HEK293 (cell line): ENCODE measurements around the gene KRI1.

Source experiments
- YY1 ChIP-seq: fragments of 450-650 bp; formaldehyde crosslinking; IDR thresholded peaks from 2 replicates; pipeline ENCODE4 v1.5.1; 2018; ENCODE audit warnings: missing biosample characterization, missing genetic modification characterization
- ZNF10 ChIP-seq: fragments of 450-650 bp; formaldehyde crosslinking; IDR thresholded peaks from 2 replicates; pipeline ENCODE4 v1.5.1; 2017; ENCODE audit warnings: missing biosample characterization, missing genetic modification characterization
- ZNF133 ChIP-seq: fragments of 450-650 bp; formaldehyde crosslinking; IDR thresholded peaks from 2 replicates; pipeline ENCODE4 v1.5.1; 2016; ENCODE audit warnings: missing biosample characterization, missing genetic modification characterization
- ZNF302 ChIP-seq: fragments of 450-650 bp; formaldehyde crosslinking; IDR thresholded peaks from 2 replicates; pipeline ENCODE4 v1.5.1; 2016; ENCODE audit warnings: missing biosample characterization, missing genetic modification characterization, low read depth
- ZNF394 ChIP-seq: fragments of 450-650 bp; formaldehyde crosslinking; IDR thresholded peaks from 2 replicates; pipeline ENCODE4 v1.5.1; 2016; ENCODE audit warnings: missing biosample characterization, missing genetic modification characterization, mild to moderate bottlenecking, moderate library complexity, borderline replicate concordance
- ZNF398 ChIP-seq: fragments of 450-650 bp; formaldehyde crosslinking; IDR thresholded peaks from 2 replicates; pipeline ENCODE4 v1.5.1; 2017; ENCODE audit warnings: missing biosample characterization, missing genetic modification characterization
- ZNF549 ChIP-seq: fragments of 450-650 bp; IDR thresholded peaks from 2 replicates; pipeline ENCODE4 v1.5.1; 2018; ENCODE audit warnings: missing biosample characterization, missing genetic modification characterization, mild to moderate bottlenecking, inconsistent platforms, moderate library complexity
- ZNF571 ChIP-seq: fragments of 450-650 bp; formaldehyde crosslinking; IDR thresholded peaks from 2 replicates; pipeline ENCODE4 v1.5.0; 2017; ENCODE audit warnings: missing biosample characterization, missing genetic modification characterization
- ZNF747 ChIP-seq: fragments of 450-650 bp; formaldehyde crosslinking; IDR thresholded peaks from 2 replicates; pipeline ENCODE4 v1.5.1; 2016; ENCODE audit warnings: missing biosample characterization, missing genetic modification characterization
- TF ChIP-seq, protein P1 (sequence below): fragments of 450-650 bp; formaldehyde crosslinking; IDR thresholded peaks from 2 replicates; pipeline ENCODE4 v1.5.1; 2016; ENCODE audit warnings: missing biosample characterization, missing genetic modification characterization
- TF ChIP-seq, protein P2 (sequence below): fragments of 450-650 bp; formaldehyde crosslinking; IDR thresholded peaks from 2 replicates; pipeline ENCODE4 v1.5.1; 2016; ENCODE audit warnings: missing biosample characterization, missing genetic modification characterization
- TF ChIP-seq, protein P3 (sequence below): fragments of 450-650 bp; formaldehyde crosslinking; IDR thresholded peaks from 2 replicates; pipeline ENCODE4 v1.5.1; 2016; ENCODE audit warnings: missing biosample characterization, missing genetic modification characterization

- TF ChIP-seq, protein P1, sequence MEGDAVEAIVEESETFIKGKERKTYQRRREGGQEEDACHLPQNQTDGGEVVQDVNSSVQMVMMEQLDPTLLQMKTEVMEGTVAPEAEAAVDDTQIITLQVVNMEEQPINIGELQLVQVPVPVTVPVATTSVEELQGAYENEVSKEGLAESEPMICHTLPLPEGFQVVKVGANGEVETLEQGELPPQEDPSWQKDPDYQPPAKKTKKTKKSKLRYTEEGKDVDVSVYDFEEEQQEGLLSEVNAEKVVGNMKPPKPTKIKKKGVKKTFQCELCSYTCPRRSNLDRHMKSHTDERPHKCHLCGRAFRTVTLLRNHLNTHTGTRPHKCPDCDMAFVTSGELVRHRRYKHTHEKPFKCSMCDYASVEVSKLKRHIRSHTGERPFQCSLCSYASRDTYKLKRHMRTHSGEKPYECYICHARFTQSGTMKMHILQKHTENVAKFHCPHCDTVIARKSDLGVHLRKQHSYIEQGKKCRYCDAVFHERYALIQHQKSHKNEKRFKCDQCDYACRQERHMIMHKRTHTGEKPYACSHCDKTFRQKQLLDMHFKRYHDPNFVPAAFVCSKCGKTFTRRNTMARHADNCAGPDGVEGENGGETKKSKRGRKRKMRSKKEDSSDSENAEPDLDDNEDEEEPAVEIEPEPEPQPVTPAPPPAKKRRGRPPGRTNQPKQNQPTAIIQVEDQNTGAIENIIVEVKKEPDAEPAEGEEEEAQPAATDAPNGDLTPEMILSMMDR (tag by site-specific recombination), result no peak; the same call in 1 of the 2 replicates
- no peak for TF ChIP-seq ZNF302 (tag by site-specific recombination)
- peak; percentile 74; the same call in 1 of the 2 replicates for TF ChIP-seq ZNF10 (tag by site-specific recombination)
- TF ChIP-seq ZNF133 (tag by site-specific recombination), result no peak
- TF ChIP-seq, protein P2, sequence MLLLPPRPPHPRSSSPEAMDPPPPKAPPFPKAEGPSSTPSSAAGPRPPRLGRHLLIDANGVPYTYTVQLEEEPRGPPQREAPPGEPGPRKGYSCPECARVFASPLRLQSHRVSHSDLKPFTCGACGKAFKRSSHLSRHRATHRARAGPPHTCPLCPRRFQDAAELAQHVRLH, result peak; percentile 51; the same call in 1 of the 2 replicates
- TF ChIP-seq ZNF571 (tag by site-specific recombination), result no peak
- TF ChIP-seq, protein P3, sequence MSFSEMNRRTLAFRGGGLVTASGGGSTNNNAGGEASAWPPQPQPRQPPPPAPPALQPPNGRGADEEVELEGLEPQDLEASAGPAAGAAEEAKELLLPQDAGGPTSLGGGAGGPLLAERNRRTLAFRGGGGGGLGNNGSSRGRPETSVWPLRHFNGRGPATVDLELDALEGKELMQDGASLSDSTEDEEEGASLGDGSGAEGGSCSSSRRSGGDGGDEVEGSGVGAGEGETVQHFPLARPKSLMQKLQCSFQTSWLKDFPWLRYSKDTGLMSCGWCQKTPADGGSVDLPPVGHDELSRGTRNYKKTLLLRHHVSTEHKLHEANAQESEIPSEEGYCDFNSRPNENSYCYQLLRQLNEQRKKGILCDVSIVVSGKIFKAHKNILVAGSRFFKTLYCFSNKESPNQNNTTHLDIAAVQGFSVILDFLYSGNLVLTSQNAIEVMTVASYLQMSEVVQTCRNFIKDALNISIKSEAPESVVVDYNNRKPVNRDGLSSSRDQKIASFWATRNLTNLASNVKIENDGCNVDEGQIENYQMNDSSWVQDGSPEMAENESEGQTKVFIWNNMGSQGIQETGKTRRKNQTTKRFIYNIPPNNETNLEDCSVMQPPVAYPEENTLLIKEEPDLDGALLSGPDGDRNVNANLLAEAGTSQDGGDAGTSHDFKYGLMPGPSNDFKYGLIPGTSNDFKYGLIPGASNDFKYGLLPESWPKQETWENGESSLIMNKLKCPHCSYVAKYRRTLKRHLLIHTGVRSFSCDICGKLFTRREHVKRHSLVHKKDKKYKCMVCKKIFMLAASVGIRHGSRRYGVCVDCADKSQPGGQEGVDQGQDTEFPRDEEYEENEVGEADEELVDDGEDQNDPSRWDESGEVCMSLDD, result peak; percentile 45; the same call in 1 of the 2 replicates
- TF ChIP-seq YY1 (tag by site-specific recombination), result peak; percentile 61; the same call in 1 of the 2 replicates
- peak; percentile 60 for TF ChIP-seq ZNF394
- no peak for TF ChIP-seq ZNF549
- no peak for TF ChIP-seq ZNF398
- TF ChIP-seq ZNF747 (tag by site-specific recombination), result no peak
Observed at GRCh38 chr19:10568826-10569651, 3.2 kb upstream of the KRI1 start, which contains the start of gene CDKN2D.
